GM21515 (cell line): Measurements from ENCODE around the gene DBN1.

Experiments used
- ATAC-seq: cut with Tn5 transposase; IDR thresholded peaks from one replicate; pipeline ENCODE4 v1.9.1; 2021; ENCODE audit not compliant: unreplicated experiment

DBN1 gene

GRCh38 chr5:177475563-177476427 is 2.4 kb upstream of the DBN1 start:
- ATAC-seq = no peak

- no peak for ATAC-seq
Observed at GRCh38 chr5:177474846-177475562, 1.6 kb upstream of the DBN1 start.

GRCh38 chr5:177474002-177474476 is 605 bp upstream of the DBN1 start:
- ATAC-seq = no peak

GRCh38 chr5:177472460-177473442 is 683 bp downstream of the DBN1 start:
- no peak for ATAC-seq

- ATAC-seq = no peak
Observed at GRCh38 chr5:177471610-177472356, 1.7 kb downstream of the DBN1 start.

- ATAC-seq = no peak
Observed at GRCh38 chr5:177470759-177471536, 2.5 kb downstream of the DBN1 start.

- ATAC-seq = no peak
Observed at GRCh38 chr5:177469750-177470525, 3.5 kb downstream of the DBN1 start.

- no peak for ATAC-seq
Observed at GRCh38 chr5:177468685-177469628, 4.5 kb downstream of the DBN1 start.

GRCh38 chr5:177468329-177468684 is 5.1 kb downstream of the DBN1 start:
- ATAC-seq = no peak

- no peak for ATAC-seq
Observed at GRCh38 chr5:177467436-177467835, 6.0 kb downstream of the DBN1 start.

GRCh38 chr5:177466861-177467260 is 6.6 kb downstream of the DBN1 start:
- no peak for ATAC-seq

GRCh38 chr5:177465044-177465443 is 8.4 kb downstream of the DBN1 start:
- no peak for ATAC-seq

GRCh38 chr5:177462021-177462670 is 11.3 kb downstream of the DBN1 start:
- no peak for ATAC-seq

- no peak for ATAC-seq
Observed at GRCh38 chr5:177459819-177460628, 13.4 kb downstream of the DBN1 start.

GRCh38 chr5:177459357-177459756 is 14.1 kb downstream of the DBN1 start:
- ATAC-seq = no peak

GRCh38 chr5:177458912-177459350 is 14.5 kb downstream of the DBN1 start:
- ATAC-seq = no peak
